HEK293 (cell line): ENCODE data around the gene KEAP1.

Source experiments
- ZNF23 ChIP-seq: fragments of 450-650 bp; formaldehyde crosslinking; IDR thresholded peaks from 2 replicates; pipeline ENCODE4 v1.5.1; 2016; ENCODE audit warnings: missing biosample characterization, missing genetic modification characterization, borderline replicate concordance
- ZNF366 ChIP-seq: fragments of 450-650 bp; formaldehyde crosslinking; conservative IDR thresholded peaks from 2 replicates; pipeline ENCODE4 v1.5.1; 2016; ENCODE audit warnings: missing biosample characterization, missing genetic modification characterization
- ZNF639 ChIP-seq: fragments of 450-650 bp; formaldehyde crosslinking; IDR thresholded peaks from 2 replicates; pipeline ENCODE4 v1.5.1; 2016; ENCODE audit warnings: missing biosample characterization, missing genetic modification characterization
- ZNF701 ChIP-seq: fragments of 450-650 bp; formaldehyde crosslinking; IDR thresholded peaks from 2 replicates; pipeline ENCODE4 v1.5.1; 2016; ENCODE audit warnings: missing biosample characterization, missing genetic modification characterization
- TF ChIP-seq, protein P1 (sequence below): fragments of 450-650 bp; formaldehyde crosslinking; IDR thresholded peaks from 2 replicates; pipeline ENCODE4 v1.5.1; 2016; ENCODE audit warnings: missing biosample characterization, missing genetic modification characterization

DNA sequence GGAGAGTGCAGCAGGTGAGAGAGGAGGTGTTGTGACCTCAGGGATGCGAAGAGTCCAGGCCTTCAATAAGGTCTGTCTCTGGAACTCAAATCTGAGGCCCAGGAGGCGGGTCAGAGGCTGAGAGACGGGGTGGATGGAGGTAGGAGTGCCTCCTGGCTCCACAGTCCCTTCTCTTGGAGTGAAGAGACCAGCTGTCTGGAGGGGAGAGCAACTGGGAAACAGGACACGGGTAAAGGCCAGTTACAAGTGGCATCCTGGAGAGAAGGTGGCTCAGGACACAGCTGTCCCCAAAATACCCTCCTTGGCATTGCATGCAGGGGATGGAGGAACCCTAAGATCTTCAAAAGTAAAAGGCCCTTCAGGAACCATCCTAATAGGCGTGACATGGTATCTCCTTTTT is 63.6 kb downstream of the KEAP1 start:
- no peak for TF ChIP-seq ZNF701 (tag by site-specific recombination)
- no peak for TF ChIP-seq ZNF639 (tag by site-specific recombination)
- TF ChIP-seq, protein P1, sequence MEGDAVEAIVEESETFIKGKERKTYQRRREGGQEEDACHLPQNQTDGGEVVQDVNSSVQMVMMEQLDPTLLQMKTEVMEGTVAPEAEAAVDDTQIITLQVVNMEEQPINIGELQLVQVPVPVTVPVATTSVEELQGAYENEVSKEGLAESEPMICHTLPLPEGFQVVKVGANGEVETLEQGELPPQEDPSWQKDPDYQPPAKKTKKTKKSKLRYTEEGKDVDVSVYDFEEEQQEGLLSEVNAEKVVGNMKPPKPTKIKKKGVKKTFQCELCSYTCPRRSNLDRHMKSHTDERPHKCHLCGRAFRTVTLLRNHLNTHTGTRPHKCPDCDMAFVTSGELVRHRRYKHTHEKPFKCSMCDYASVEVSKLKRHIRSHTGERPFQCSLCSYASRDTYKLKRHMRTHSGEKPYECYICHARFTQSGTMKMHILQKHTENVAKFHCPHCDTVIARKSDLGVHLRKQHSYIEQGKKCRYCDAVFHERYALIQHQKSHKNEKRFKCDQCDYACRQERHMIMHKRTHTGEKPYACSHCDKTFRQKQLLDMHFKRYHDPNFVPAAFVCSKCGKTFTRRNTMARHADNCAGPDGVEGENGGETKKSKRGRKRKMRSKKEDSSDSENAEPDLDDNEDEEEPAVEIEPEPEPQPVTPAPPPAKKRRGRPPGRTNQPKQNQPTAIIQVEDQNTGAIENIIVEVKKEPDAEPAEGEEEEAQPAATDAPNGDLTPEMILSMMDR (tag by site-specific recombination), result no peak
- TF ChIP-seq ZNF366 (tag by site-specific recombination), result no peak
- no peak for TF ChIP-seq ZNF23 (tag by site-specific recombination)
